ENCODE data around the gene MICALL1.

DNA sequence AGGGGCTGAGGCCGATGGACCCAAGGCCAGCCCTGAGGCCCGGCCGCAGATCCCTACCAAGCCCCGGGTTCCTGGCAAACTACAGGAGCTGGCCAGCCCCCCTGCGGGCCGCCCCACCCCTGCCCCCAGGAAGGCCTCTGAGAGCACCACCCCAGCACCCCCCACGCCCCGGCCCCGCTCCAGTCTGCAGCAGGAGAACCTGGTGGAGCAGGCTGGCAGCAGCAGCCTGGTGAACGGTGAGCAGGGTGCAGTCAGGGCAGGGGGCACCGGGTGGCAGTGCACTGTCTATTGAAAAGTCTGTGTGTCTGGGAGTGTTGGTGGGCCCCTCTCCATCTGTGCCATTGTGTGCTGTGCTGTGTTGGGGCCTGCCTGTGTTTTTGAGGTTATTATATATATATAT lies 16.1 kb downstream of the MICALL1 start:
- TF ChIP-seq POLR2A (IDR thresholded peaks at IDR 0.05; ENCODE audit: low read length) (no peak), GATA1 (IDR thresholded peaks at IDR 0.05; ENCODE audit: low read depth, low read length) (no peak)
